HepG2 (cell line): ENCODE measurements around the gene RHOT2. TPM values are rescaled to one million over a fixed set of nuclear protein-coding genes. Genes with fewer than 3 reads are reported as not detected.

Experiments used
- ADNP ChIP-seq: sonication (generic); formaldehyde crosslinking; IDR thresholded peaks from 2 replicates; pipeline ENCODE4 v1.4.0; 2020; ENCODE audit warnings: missing genetic modification reagents
- FOXK1 ChIP-seq: sonication (generic); formaldehyde crosslinking; IDR thresholded peaks from 2 replicates; pipeline ENCODE4 v1.4.0; 2020; ENCODE audit warnings: low read depth, missing genetic modification reagents, borderline replicate concordance
- MAZ ChIP-seq, 2 experiments: sonication (generic) in 1 of 2; formaldehyde crosslinking in 1 of 2; IDR thresholded peaks; 2 replicates each; pipeline versions ENCODE4 v1.5.0 to v1.6.1; 2012 to 2020; ENCODE audit warnings: low read depth in 2 of 2, mild to moderate bottlenecking in 2 of 2, borderline replicate concordance in 1 of 2, improper control_type of control experiment in 1 of 2, low read length in 1 of 2, missing genetic modification reagents in 1 of 2, moderate library complexity in 1 of 2
- MIXL1 ChIP-seq: IDR thresholded peaks from 2 replicates; pipeline ENCODE4 v1.6.1; 2016
- PRMT3 ChIP-seq: sonication (generic); formaldehyde crosslinking; IDR thresholded peaks from 2 replicates; pipeline ENCODE4 v1.8.1; 2022; ENCODE audit warnings: low read depth, mild to moderate bottlenecking, moderate library complexity, missing genetic modification reagents, borderline replicate concordance
- RARA ChIP-seq: IDR thresholded peaks from 2 replicates; pipeline ENCODE4 v1.6.1; 2016; ENCODE audit warnings: missing genetic modification reagents, missing compliant biosample characterization
- RNF2 ChIP-seq: fragments of 450-650 bp; conservative IDR thresholded peaks from 2 replicates; pipeline ENCODE4 v1.6.1; 2016; ENCODE audit warnings: low read depth
- SPEN ChIP-seq: sonication (generic); formaldehyde crosslinking; IDR thresholded peaks from 2 replicates; pipeline ENCODE4 v1.5.1; 2020; ENCODE audit warnings: low read depth, mild to moderate bottlenecking, missing genetic modification reagents
- ZNF367 ChIP-seq: sonication (generic); formaldehyde crosslinking; IDR thresholded peaks from 2 replicates; pipeline ENCODE4 v1.4.0; 2020; ENCODE audit warnings: missing genetic modification reagents, borderline replicate concordance
- ZNF614 ChIP-seq: IDR thresholded peaks from 2 replicates; pipeline ENCODE4 v1.6.1; 2018; ENCODE audit warnings: missing biosample characterization, missing genetic modification reagents, inconsistent platforms, borderline replicate concordance
- ZNF660 ChIP-seq: sonication (generic); formaldehyde crosslinking; IDR thresholded peaks from 2 replicates; pipeline ENCODE4 v1.5.1; 2020; ENCODE audit warnings: mild to moderate bottlenecking, low read depth, missing genetic modification reagents, borderline replicate concordance
- ZNF776 ChIP-seq: sonication (generic); formaldehyde crosslinking; IDR thresholded peaks from 2 replicates; pipeline ENCODE4 v1.4.0; 2020; ENCODE audit warnings: mild to moderate bottlenecking, missing genetic modification reagents
- ZNF788 ChIP-seq: sonication (generic); formaldehyde crosslinking; IDR thresholded peaks from 2 replicates; pipeline ENCODE4 v1.5.0; 2020; ENCODE audit warnings: mild to moderate bottlenecking, missing genetic modification reagents, borderline replicate concordance
- ZNF850 ChIP-seq: sonication (generic); formaldehyde crosslinking; conservative IDR thresholded peaks from 2 replicates; pipeline ENCODE4 v1.9.0; 2021; ENCODE audit warnings: mild to moderate bottlenecking, missing genetic modification reagents
- ZSCAN9 ChIP-seq: IDR thresholded peaks from 2 replicates; pipeline ENCODE4 v1.6.1; 2016; ENCODE audit warnings: borderline replicate concordance
- polyA plus RNA-seq, 8 experiments: library from polyadenylated mRNA; depleted of rRNA in 3 of 8; stranded (reverse) in 7 of 8; unstranded in 1 of 8; fragments of >200 nt; fragmentation: Illumina TruSeq in 4 of 8; extraction: Trizol in 4 of 8; gene quantifications; 2 replicates each; pipeline versions ENCODE4 v1.2.1 to v1.2.3, GENCODE V29; 2011 to 2016; ENCODE audit warnings: low read depth in 4 of 8, missing spikeins in 1 of 8, mixed read lengths in 1 of 8; ENCODE audit not compliant: insufficient read depth in 1 of 8
- total RNA-seq, 5 experiments: library from RNA; depleted of rRNA; stranded (reverse); fragments of >200 nt; fragmentation: Illumina TruSeq; extraction: Trizol; gene quantifications; 2 replicates each; pipeline ENCODE4 v1.2.3, GENCODE V29; 2016; ENCODE audit warnings: low read depth in 1 of 5
- TF ChIP-seq, protein P1 (sequence below): sonication (generic); formaldehyde crosslinking; IDR thresholded peaks from 2 replicates; pipeline ENCODE4 v1.5.1; 2020; ENCODE audit warnings: mild to moderate bottlenecking, missing genetic modification reagents, moderate library complexity
- TF ChIP-seq, protein P2 (sequence below): sonication (generic); formaldehyde crosslinking; IDR thresholded peaks from 2 replicates; pipeline ENCODE4 v1.4.0; 2020; ENCODE audit warnings: mild to moderate bottlenecking, missing genetic modification reagents, borderline replicate concordance
- TF ChIP-seq, protein P3 (sequence below): IDR thresholded peaks from 2 replicates; pipeline ENCODE4 v1.6.1; 2016; ENCODE audit warnings: missing compliant biosample characterization, missing genetic modification reagents, borderline replicate concordance
- TF ChIP-seq, protein P4 (sequence below): sonication (generic); formaldehyde crosslinking; IDR thresholded peaks from 2 replicates; pipeline ENCODE4 v1.4.0; 2020; ENCODE audit warnings: missing genetic modification reagents, borderline replicate concordance
- TF ChIP-seq, protein P5 (sequence below): IDR thresholded peaks from 2 replicates; pipeline ENCODE4 v1.6.1; 2016; ENCODE audit warnings: missing biosample characterization, missing genetic modification reagents, low read depth

RHOT2 gene
- total and polyA plus RNA-seq, 2 of the 13 experiments (the other 11 are each of a cell fraction or from before 2014, with no cell fraction given), result 63.6 to 76.9 TPM

DNA sequence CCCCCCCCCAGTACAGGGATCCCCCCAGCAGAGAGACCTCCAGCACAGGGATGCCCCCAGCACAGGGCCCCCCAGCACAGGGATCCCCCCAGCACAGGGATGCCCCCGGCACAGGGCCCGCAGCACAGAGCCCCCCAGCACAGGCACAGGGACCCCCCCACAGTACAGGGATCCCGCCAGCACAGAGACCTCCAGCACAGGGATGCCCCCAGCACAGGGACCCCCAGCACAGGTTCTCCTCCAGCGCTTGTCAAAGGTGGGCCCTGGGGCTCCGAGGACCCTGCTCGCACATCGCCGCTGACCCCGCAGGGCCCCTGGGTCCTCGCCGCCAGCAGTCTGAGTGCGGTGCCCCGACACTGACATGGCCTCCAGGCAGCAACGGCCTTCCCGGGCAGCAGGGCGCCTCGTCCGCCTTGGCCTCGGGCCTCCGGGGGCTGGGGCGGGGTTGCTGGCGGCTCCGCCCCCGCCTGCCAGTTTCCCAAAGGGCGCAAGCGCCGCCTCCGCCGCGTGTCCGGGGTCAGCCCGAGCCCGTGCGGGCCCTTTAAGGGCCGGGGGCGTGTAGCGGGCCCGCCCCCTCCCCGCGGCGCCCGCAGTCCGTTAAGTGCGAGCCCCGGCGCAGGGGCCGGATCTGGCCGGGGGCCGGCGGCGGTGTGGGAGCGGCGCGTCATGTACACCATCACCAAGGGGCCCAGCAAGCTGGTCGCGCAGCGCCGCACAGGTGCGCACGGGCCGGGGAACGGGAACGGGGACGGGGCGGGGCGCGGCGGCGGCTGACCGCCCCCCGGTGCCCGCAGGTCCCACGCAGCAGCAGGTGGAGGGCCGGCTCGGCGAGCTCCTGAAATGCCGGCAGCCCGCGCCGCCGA lies 26.4 kb upstream of the RHOT2 start, which contains the start of gene MCRIP2 (continued):
- no peak for TF ChIP-seq ZNF614 (CRISPR knock-in tag)
- 0 out of 2 replicates have a peak, but pooled peaks have one; percentile 33 for TF ChIP-seq FOXK1 (CRISPR knock-in tag)
- TF ChIP-seq, protein P1, sequence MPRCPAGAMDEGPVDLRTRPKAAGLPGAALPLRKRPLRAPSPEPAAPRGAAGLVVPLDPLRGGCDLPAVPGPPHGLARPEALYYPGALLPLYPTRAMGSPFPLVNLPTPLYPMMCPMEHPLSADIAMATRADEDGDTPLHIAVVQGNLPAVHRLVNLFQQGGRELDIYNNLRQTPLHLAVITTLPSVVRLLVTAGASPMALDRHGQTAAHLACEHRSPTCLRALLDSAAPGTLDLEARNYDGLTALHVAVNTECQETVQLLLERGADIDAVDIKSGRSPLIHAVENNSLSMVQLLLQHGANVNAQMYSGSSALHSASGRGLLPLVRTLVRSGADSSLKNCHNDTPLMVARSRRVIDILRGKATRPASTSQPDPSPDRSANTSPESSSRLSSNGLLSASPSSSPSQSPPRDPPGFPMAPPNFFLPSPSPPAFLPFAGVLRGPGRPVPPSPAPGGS (CRISPR knock-in tag), result 0 out of 2 replicates have a peak, but pooled peaks have one; percentile 6
- no peak; the same call in 1 of the 2 replicates for TF ChIP-seq ZNF776 (CRISPR knock-in tag)
- no peak; the same call in 1 of the 2 replicates for TF ChIP-seq RNF2
- TF ChIP-seq ZSCAN9, result no peak; the same call in 1 of the 2 replicates
- peak; percentile 68; the same call in 1 of the 2 replicates for TF ChIP-seq MAZ (IDR thresholded peaks at IDR 0.05; ENCODE audit: borderline replicate concordance, low read depth, low read length)
- TF ChIP-seq MAZ (CRISPR knock-in tag; IDR thresholded peaks at IDR 0.05; ENCODE audit: low read depth), result 0 out of 2 replicates have a peak, but pooled peaks have one; percentile 40
- no peak for TF ChIP-seq ADNP (CRISPR knock-in tag)
- TF ChIP-seq, protein P2, sequence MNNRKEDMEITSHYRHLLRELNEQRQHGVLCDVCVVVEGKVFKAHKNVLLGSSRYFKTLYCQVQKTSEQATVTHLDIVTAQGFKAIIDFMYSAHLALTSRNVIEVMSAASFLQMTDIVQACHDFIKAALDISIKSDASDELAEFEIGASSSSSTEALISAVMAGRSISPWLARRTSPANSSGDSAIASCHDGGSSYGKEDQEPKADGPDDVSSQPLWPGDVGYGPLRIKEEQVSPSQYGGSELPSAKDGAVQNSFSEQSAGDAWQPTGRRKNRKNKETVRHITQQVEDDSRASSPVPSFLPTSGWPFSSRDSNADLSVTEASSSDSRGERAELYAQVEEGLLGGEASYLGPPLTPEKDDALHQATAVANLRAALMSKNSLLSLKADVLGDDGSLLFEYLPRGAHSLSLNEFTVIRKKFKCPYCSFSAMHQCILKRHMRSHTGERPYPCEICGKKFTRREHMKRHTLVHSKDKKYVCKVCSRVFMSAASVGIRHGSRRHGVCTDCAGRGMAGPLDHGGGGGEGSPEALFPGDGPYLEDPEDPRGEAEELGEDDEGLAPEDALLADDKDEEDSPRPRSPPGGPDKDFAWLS (CRISPR knock-in tag), result no peak
- no peak for TF ChIP-seq ZNF850 (CRISPR knock-in tag)
- TF ChIP-seq, protein P3, sequence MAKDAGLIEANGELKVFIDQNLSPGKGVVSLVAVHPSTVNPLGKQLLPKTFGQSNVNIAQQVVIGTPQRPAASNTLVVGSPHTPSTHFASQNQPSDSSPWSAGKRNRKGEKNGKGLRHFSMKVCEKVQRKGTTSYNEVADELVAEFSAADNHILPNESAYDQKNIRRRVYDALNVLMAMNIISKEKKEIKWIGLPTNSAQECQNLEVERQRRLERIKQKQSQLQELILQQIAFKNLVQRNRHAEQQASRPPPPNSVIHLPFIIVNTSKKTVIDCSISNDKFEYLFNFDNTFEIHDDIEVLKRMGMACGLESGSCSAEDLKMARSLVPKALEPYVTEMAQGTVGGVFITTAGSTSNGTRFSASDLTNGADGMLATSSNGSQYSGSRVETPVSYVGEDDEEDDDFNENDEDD (CRISPR knock-in tag), result peak; percentile 66; the same call in 1 of the 2 replicates
- peak; percentile 53; the same call in 1 of the 2 replicates for TF ChIP-seq ZNF788 (CRISPR knock-in tag)
- TF ChIP-seq ZNF660 (CRISPR knock-in tag), result no peak
- peak; percentile 78 for TF ChIP-seq SPEN (CRISPR knock-in tag)
- TF ChIP-seq, protein P4, sequence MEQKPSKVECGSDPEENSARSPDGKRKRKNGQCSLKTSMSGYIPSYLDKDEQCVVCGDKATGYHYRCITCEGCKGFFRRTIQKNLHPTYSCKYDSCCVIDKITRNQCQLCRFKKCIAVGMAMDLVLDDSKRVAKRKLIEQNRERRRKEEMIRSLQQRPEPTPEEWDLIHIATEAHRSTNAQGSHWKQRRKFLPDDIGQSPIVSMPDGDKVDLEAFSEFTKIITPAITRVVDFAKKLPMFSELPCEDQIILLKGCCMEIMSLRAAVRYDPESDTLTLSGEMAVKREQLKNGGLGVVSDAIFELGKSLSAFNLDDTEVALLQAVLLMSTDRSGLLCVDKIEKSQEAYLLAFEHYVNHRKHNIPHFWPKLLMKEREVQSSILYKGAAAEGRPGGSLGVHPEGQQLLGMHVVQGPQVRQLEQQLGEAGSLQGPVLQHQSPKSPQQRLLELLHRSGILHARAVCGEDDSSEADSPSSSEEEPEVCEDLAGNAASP (CRISPR knock-in tag), result no peak
- no peak for TF ChIP-seq MIXL1
- TF ChIP-seq, protein P5, sequence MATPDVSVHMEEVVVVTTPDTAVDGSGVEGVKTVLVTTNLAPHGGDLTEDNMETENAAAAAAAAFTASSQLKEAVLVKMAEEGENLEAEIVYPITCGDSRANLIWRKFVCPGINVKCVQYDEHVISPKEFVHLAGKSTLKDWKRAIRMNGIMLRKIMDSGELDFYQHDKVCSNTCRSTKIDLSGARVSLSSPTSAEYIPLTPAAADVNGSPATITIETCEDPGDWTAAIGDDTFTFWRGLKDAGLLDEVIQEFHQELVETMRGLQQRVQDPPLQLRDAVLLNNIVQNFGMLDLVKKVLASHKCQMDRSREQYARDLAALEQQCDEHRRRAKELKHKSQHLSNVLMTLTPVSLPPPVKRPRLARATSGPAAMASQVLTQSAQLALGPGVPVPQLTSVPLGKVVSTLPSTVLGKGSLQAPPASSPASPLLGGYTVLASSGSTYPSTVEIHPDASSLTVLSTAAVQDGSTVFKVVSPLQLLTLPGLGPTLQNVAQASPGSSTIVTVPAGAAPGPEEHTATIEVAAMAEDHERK (CRISPR knock-in tag), result no peak
- no peak for TF ChIP-seq ZNF367 (CRISPR knock-in tag)
- no peak; the same call in 1 of the 2 replicates for TF ChIP-seq RARA (CRISPR knock-in tag)
- TF ChIP-seq PRMT3 (CRISPR knock-in tag), result peak; percentile 29; the same call in 1 of the 2 replicates
